Mesenchymal stem cell (in vitro differentiated cells and primary cell): ENCODE results near the gene USP20.

Experiments
- DNase-seq: peaks from one replicate; pipeline ENCODE4 v3.0.0-alpha.2; 2013
- H2AFZ ChIP-seq: one replicate; pipeline ENCODE4 v1.6.1; 2013; ENCODE audit warnings: low read depth, mild to moderate bottlenecking, control low read depth, inconsistent platforms, low read length, moderate library complexity
- H2AK5ac ChIP-seq: 2 replicates; pipeline ENCODE4 v1.6.1; 2013; ENCODE audit warnings: low read length, moderate library complexity, mild to moderate bottlenecking, inconsistent platforms; ENCODE audit not compliant: severe bottlenecking
- H2BK120ac ChIP-seq: one replicate; pipeline ENCODE4 v1.6.1; 2013; ENCODE audit warnings: low read depth, mild to moderate bottlenecking, inconsistent platforms, low read length, moderate library complexity
- H2BK12ac ChIP-seq, 2 experiments: one replicate each; pipeline ENCODE4 v1.6.1; 2013; ENCODE audit warnings: inconsistent platforms in 2 of 2, low read length in 2 of 2, mild to moderate bottlenecking in 2 of 2, moderate library complexity in 2 of 2, control low read depth in 1 of 2
- H2BK15ac ChIP-seq: one replicate; pipeline ENCODE4 v1.6.1; 2013; ENCODE audit warnings: mild to moderate bottlenecking, low read depth, inconsistent platforms; ENCODE audit not compliant: poor library complexity, severe bottlenecking
- H2BK5ac ChIP-seq: 2 replicates; pipeline ENCODE4 v1.6.1; 2013; ENCODE audit warnings: low read depth, mild to moderate bottlenecking, low read length, control low read depth, inconsistent platforms; ENCODE audit not compliant: poor library complexity, severe bottlenecking
- H3K14ac ChIP-seq, 2 experiments: one replicate each; pipeline ENCODE4 v1.6.1; 2013; ENCODE audit warnings: inconsistent platforms in 2 of 2, low read length in 2 of 2, control low read depth in 1 of 2, mild to moderate bottlenecking in 1 of 2, moderate library complexity in 1 of 2
- H3K18ac ChIP-seq, 2 experiments: one replicate each; pipeline ENCODE4 v1.6.1; 2013; ENCODE audit warnings: inconsistent platforms in 2 of 2, low read length in 2 of 2, control low read depth in 1 of 2, low read depth in 1 of 2, mild to moderate bottlenecking in 1 of 2
- H3K23ac ChIP-seq, 2 experiments: one replicate each; pipeline ENCODE4 v1.6.1; 2013; ENCODE audit warnings: inconsistent platforms in 2 of 2, low read length in 2 of 2, mild to moderate bottlenecking in 2 of 2, moderate library complexity in 2 of 2, control low read depth in 1 of 2
- H3K27ac ChIP-seq: 2 replicates; pipeline ENCODE4 v1.5.1; 2013; ENCODE audit warnings: mild to moderate bottlenecking, moderate library complexity, low read length, control low read depth, inconsistent platforms; ENCODE audit not compliant: poor library complexity, severe bottlenecking
- H3K27me3 ChIP-seq, 2 experiments: 2 replicates each; pipeline versions ENCODE4 v1.6.1 to v1.7.0; 2013; ENCODE audit warnings: low read length in 2 of 2, mild to moderate bottlenecking in 2 of 2, moderate library complexity in 2 of 2, control low read depth in 1 of 2, inconsistent platforms in 1 of 2; ENCODE audit not compliant: control insufficient read depth in 1 of 2, insufficient read depth in 1 of 2
- H3K36me3 ChIP-seq, 2 experiments: 2 replicates each; pipeline versions ENCODE4 v1.6.1 to v1.7.0; 2013; ENCODE audit warnings: low read length in 2 of 2, control low read depth in 1 of 2, inconsistent platforms in 1 of 2, low read depth in 1 of 2, mild to moderate bottlenecking in 1 of 2; ENCODE audit not compliant: insufficient read depth in 2 of 2, control insufficient read depth in 1 of 2
- H3K4ac ChIP-seq, 2 experiments: one replicate each; pipeline ENCODE4 v1.6.1; 2013; ENCODE audit warnings: inconsistent platforms in 2 of 2, low read length in 2 of 2, mild to moderate bottlenecking in 2 of 2, moderate library complexity in 2 of 2, control low read depth in 1 of 2, low read depth in 1 of 2
- H3K4me1 ChIP-seq: 2 replicates; pipeline ENCODE4 v1.6.1; 2013; ENCODE audit warnings: low read depth, low read length, control low read depth; ENCODE audit not compliant: control insufficient read depth, insufficient read depth
- H3K4me2 ChIP-seq: 2 replicates; pipeline ENCODE4 v1.6.1; 2013; ENCODE audit warnings: low read length, mild to moderate bottlenecking, inconsistent platforms; ENCODE audit not compliant: poor library complexity, severe bottlenecking
- H3K4me3 ChIP-seq, 2 experiments: 2 replicates each; pipeline versions ENCODE4 v1.5.1 to v1.7.0; 2013; ENCODE audit warnings: low read length in 2 of 2, mild to moderate bottlenecking in 2 of 2, control low read depth in 1 of 2, low read depth in 1 of 2; ENCODE audit not compliant: insufficient read depth in 1 of 2
- H3K79me1 ChIP-seq: replicated peaks from 2 replicates; pipeline ENCODE4 v1.6.1; 2013; ENCODE audit warnings: mild to moderate bottlenecking, control low read depth, low read length, inconsistent platforms; ENCODE audit not compliant: poor library complexity, severe bottlenecking
- H3K9ac ChIP-seq: 2 replicates; pipeline ENCODE4 v1.7.0; 2013; ENCODE audit warnings: mild to moderate bottlenecking, low read length, moderate library complexity
- H3K9me3 ChIP-seq: 2 replicates; pipeline ENCODE4 v1.7.0; 2013; ENCODE audit warnings: mild to moderate bottlenecking, low read length; ENCODE audit not compliant: control insufficient read depth
- H4K8ac ChIP-seq: one replicate; pipeline ENCODE4 v1.6.1; 2013; ENCODE audit warnings: inconsistent platforms, mild to moderate bottlenecking, low read length, moderate library complexity
- H4K91ac ChIP-seq: one replicate; pipeline ENCODE4 v1.6.1; 2013; ENCODE audit warnings: mild to moderate bottlenecking, low read length, inconsistent platforms
- WGBS: methylation state at CpG from one replicate; pipeline ENCODE4 v1.1.7; 2013; ENCODE audit warnings: mixed read lengths; 5-methylcytosine and 5-hydroxymethylcytosine counted together

The USP20 gene

DNA sequence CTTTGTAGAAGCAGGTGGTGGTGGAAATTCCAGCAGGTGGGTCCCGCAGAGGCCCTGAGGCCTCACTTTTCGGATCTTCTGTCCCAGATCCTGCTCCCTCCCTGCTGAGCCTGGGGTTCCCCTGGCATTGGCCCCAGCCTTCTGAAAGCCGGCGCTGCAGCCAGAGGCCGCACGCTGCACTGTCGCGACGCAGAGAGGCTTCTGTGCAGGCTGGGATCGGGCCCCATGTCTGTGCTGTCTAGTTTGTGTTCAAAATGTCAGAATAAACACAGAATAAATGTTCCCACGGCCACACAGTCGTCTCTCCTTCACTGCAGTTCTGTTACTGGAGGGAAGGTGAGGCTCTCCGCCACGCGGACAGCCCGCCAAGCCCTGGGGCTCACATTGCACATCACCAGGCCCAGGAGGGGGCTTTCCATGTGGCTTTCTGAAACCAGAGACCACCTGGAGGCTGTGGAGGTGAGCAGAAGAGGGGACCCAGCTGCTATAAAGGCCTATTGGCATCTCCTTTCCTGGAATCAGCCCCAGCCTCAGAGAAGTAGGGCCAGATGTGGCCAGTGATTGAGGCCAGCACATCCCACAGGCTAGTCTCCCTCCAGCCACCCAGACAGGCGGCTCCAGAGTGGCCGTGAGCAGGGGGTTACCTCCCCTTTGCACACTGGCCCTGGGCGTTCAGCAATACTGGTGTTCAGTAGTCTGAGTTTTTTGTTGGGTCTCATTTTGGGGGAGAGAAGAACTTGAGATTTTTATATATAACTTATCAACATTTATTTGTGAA lies 46.5 kb downstream of the USP20 start:
- Histone ChIP-seq H4K91ac (no peak overlapping the region), H2BK5ac (no peak overlapping the region), H2BK15ac (no peak overlapping the region), H3K4me2 (no peak overlapping the region), H3K4me1 (peaks cover 33% of the 10 kb centered on the region), H2BK120ac (no peak overlapping the region), H2BK12ac (no peak overlapping the region), H3K79me1 (no peaks in the 10 kb centered on the region), H4K8ac (no peak overlapping the region), H3K18ac (no peak overlapping the region), H3K27ac (no peak overlapping the region), H3K9ac (no peak overlapping the region), H3K9me3 (no peaks in the 10 kb centered on the region), H2AK5ac (no peak overlapping the region), H3K4ac (no peak overlapping the region), H3K4me3 (no peak overlapping the region), H3K14ac (no peak overlapping the region), H3K23ac (no peak overlapping the region), H2AFZ (no peak overlapping the region), H3K27me3 (no peaks in the 10 kb centered on the region), H3K36me3 (peaks cover 9 to 14% of the 10 kb centered on the region in 2 experiments)
- WGBS, result 92% methylated on average over 16 of the region's 19 CpGs
- no peak for DNase-seq

DNA sequence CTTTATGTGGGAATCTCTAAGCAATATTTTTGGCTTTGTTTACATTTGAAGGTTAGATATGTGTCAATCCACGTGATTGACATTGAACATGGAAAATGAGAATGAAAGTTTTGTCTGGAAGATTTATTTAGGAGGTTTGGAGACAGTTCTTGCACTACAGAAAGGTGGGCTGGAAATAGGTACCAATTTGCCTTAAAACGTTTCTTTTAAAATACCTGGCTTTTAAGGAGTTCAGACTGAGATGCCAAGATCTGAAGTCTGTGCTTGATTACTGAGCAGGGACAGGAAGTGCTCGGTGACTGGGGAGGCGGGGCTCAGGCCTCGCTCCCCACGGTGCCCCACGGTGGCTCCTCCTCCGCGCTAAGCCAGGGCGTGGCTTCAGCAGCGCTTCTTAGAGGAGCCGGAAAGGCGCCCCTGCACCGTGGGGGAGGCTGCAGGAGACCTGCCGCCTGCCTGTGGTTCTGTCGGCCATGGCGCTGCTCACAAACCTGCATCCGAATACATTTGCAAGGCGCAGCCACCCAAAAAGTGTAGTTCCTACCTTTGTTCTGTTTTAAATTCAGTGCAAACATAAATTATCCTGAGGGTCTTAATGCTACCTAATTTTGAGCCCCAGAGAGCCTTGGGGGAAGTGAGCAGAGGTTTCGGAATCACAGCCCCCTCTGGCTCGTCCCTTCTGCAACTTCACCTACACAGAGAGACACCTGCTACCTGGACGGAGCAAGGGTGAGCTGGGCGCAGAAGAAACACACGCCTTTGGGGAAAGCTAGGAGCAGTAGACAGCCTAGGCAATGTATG lies 49.2 kb downstream of the USP20 start:
- 17% methylated on average over 22 of the region's 24 CpGs for WGBS

DNA sequence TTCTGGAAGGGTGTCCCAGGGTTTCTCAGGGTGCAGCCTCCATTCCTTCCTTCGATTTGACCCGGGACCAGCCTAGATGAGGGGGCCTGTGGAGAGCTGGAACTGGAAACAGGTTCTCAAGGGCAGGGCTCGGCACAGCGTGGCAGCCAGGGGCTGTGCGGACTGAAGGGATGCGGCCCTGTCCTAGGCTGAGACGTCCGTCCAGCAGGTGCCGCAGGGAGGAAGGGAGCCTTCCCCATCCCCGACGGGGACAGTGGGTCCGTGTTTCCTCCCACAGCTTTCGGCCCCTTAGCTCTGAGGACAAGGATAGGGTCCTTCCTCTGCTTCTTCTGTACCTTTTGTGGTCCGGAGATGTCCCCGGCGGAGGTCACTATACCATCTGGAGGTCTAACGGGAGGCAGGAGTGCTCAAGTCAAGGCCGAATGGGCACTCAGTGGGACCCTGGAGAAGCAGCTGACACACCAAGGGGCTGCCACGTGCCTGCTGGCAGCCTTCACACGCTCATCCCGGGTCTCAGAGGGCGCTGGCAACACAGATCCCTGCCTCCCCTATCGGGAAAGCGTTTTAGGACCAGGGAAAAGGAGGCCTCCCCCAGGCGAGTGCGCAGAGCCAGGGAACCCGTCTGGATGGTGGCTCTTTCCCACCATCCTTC lies 49.9 kb downstream of the USP20 start:
- Histone ChIP-seq H2AFZ (no peak overlapping the region), H4K8ac (peak overlapping the region; percentile 86), H3K27ac (no peak overlapping the region), H3K79me1 (no peaks in the 10 kb centered on the region), H2BK15ac (peak overlapping the region; percentile 92), H3K4ac (peak overlapping the region; percentile 62 to 71), H3K18ac (peak overlapping the region; percentile 31 to 89), H3K27me3 (no peaks in the 10 kb centered on the region), H3K36me3 (peaks cover 17 to 21% of the 10 kb centered on the region in 2 experiments), H3K4me3 (peak overlapping the region in 1 of 2 experiments; percentile 59), H3K9me3 (no peaks in the 10 kb centered on the region), H3K4me2 (peak overlapping the region; percentile 66), H2BK5ac (no peak overlapping the region), H3K9ac (peak overlapping the region; percentile 80), H2BK120ac (no peak overlapping the region), H4K91ac (peak overlapping the region; percentile 94), H2AK5ac (peak overlapping the region; percentile 77), H3K23ac (no peak overlapping the region), H3K4me1 (peaks cover 34% of the 10 kb centered on the region), H2BK12ac (peak overlapping the region; percentile 14 to 57), H3K14ac (no peak overlapping the region)
- no peak for DNase-seq
- 64% methylated on average over 27 of the region's 27 CpGs for WGBS

More for the DNA sequence above, 49.2 kb downstream of the USP20 start:
- Histone ChIP-seq H3K79me1 (no peaks in the 10 kb centered on the region), H3K4me1 (peaks cover 34% of the 10 kb centered on the region), H2BK120ac (peak overlapping the region; percentile 11), H2AFZ (no peak overlapping the region), H2BK12ac (peak overlapping the region; percentile 14 to 57), H3K27me3 (no peaks in the 10 kb centered on the region), H2BK5ac (no peak overlapping the region), H2BK15ac (no peak overlapping the region), H3K18ac (peak overlapping the region in 1 of 2 experiments; percentile 67), H3K14ac (no peak overlapping the region), H3K27ac (no peak overlapping the region), H3K23ac (no peak overlapping the region), H2AK5ac (peak overlapping the region; percentile 47), H3K9me3 (no peaks in the 10 kb centered on the region), H4K8ac (no peak overlapping the region), H4K91ac (peak overlapping the region; percentile 94), H3K4me2 (peak overlapping the region; percentile 52), H3K36me3 (peaks cover 10 to 14% of the 10 kb centered on the region in 2 experiments), H3K9ac (peak overlapping the region; percentile 80), H3K4ac (peak overlapping the region; percentile 15 to 26), H3K4me3 (peak overlapping the region in 1 of 2 experiments; percentile 59)
- DNase-seq, result peak; percentile 87
